Thyroid gland (tissue), 4 donors: ENCODE measurements around the gene SLC31A1.

Source experiments
- CTCF ChIP-seq, 6 experiments: fragments of 200-600 bp in 3 of 6; fragments of 450-650 bp in 3 of 6; sonication (generic) in 3 of 6; IDR thresholded peaks; one replicate each; pipeline ENCODE4 v1.5.1; 2016 to 2019; ENCODE audit warnings: antibody characterized with exemption in 6 of 6, mild to moderate bottlenecking in 2 of 6, inconsistent platforms in 1 of 6, moderate library complexity in 1 of 6
- POLR2A ChIP-seq, 2 donors: fragments of 450-650 bp; IDR thresholded peaks; one replicate each; pipeline ENCODE4 v1.6.1; 2017; ENCODE audit warnings: antibody characterized with exemption in 2 of 2, mild to moderate bottlenecking in 2 of 2, moderate library complexity in 1 of 2

DNA sequence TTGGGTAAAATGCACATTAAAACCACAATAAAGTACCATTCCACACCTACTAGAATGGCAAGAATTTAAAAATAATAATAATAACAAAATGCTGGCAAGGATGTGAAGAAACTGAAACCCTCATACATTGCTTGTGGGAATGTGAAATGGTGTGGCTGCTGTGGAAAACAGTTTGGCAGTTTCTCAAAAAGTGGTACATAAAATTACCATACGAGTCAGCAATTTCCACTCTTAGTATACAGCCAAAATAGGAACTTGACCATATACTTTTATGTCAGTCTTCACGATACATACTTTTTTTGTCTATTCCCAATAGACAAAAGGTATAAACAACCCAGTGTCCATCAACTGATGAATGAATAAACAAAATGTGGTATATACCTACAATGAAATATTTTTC is 15.9 kb upstream of the SLC31A1 start:
- TF ChIP-seq CTCF (IDR thresholded peaks at IDR 0.05) (no peak), POLR2A (IDR thresholded peaks at IDR 0.05) (no peak)
